Hepatocyte (in vitro differentiated cells): ENCODE results near the gene ASTN2.

Experiments used
- CTCF ChIP-seq: fragments of 200-600 bp; sonication (generic); IDR thresholded peaks from 2 replicates; pipeline ENCODE4 v1.5.1; 2016; ENCODE audit warnings: antibody characterized with exemption, mild to moderate bottlenecking; ENCODE audit not compliant: poor library complexity
- EZH2phosphoT487 ChIP-seq: fragments of 200-600 bp; sonication (generic); IDR thresholded peaks from one replicate; pipeline ENCODE4 v1.6.1; 2018; ENCODE audit warnings: antibody characterized with exemption, mild to moderate bottlenecking, low read depth, moderate library complexity; ENCODE audit not compliant: unreplicated experiment, severe bottlenecking

- no peak for TF ChIP-seq EZH2phosphoT487
- TF ChIP-seq CTCF: no peak
Observed at GRCh38 chr9:117403403-117403811, 11.4 kb downstream of the ASTN2 start.
